Calu3 (cell line): ENCODE data around the gene SPOCK3. TPM values are rescaled to one million over a fixed set of nuclear protein-coding genes. Genes with fewer than 3 reads are reported as not detected.

Experiments used
- BruUV-seq: library from RNA; stranded (reverse); fragments of 400-500 nt; replicated peaks from 2 replicates; lab custom pipeline; 2021; lab: Mats Ljungman, UMichigan
- CTCF ChIA-PET: fragments of 300-600 bp; sonication (Branson Sonifier 250); formaldehyde crosslinking; loops from one replicate; lab custom pipeline; 2022; ENCODE audit warnings: antibody characterized with exemption; lab: Charles Lee
- DNase-seq: peaks from one replicate; pipeline ENCODE4 v3.0.0; 2022
- H3K27ac Mint-ChIP-seq: one replicate; pipeline ENCODE4 v1.8.0; 2022; ENCODE audit warnings: mixed read lengths; ENCODE audit not compliant: unreplicated experiment
- H3K27me3 Mint-ChIP-seq: one replicate; pipeline ENCODE4 v1.8.0; 2022; ENCODE audit warnings: mixed read lengths; ENCODE audit not compliant: unreplicated experiment
- H3K36me3 Mint-ChIP-seq: one replicate; pipeline ENCODE4 v1.8.0; 2022; ENCODE audit warnings: mild to moderate bottlenecking, moderate library complexity, mixed read lengths; ENCODE audit not compliant: insufficient read depth, unreplicated experiment
- H3K4me1 Mint-ChIP-seq: one replicate; pipeline ENCODE4 v1.8.0; 2022; ENCODE audit warnings: mild to moderate bottlenecking, low read depth, mixed read lengths; ENCODE audit not compliant: unreplicated experiment
- H3K4me3 Mint-ChIP-seq: one replicate; pipeline ENCODE4 v1.8.0; 2022; ENCODE audit warnings: mild to moderate bottlenecking, low read depth, moderate library complexity, mixed read lengths; ENCODE audit not compliant: unreplicated experiment
- H3K9me3 Mint-ChIP-seq: one replicate; pipeline ENCODE4 v1.8.0; 2022; ENCODE audit warnings: low read depth, mixed read lengths; ENCODE audit not compliant: unreplicated experiment
- intact Hi-C: fragments of 100-400 bp; cut with micrococcal nuclease; formaldehyde crosslinking; loops from one replicate; pipeline ENCODE4 v1.10.0; 2022; ENCODE audit not compliant: unreplicated experiment
- total RNA-seq: library from RNA; stranded (reverse); gene quantifications from 2 replicates; pipeline ENCODE4 v1.2.3, GENCODE V29; 2022
- TF ChIP-seq, protein P1 (sequence below): fragments of 200-600 bp; IDR thresholded peaks from one replicate; pipeline ENCODE4 v1.8.0; 2022; ENCODE audit warnings: antibody characterized with exemption; ENCODE audit not compliant: unreplicated experiment

Gene SPOCK3
- total RNA-seq, 1 experiment from 2014 or later = 0.31 TPM

DNA sequence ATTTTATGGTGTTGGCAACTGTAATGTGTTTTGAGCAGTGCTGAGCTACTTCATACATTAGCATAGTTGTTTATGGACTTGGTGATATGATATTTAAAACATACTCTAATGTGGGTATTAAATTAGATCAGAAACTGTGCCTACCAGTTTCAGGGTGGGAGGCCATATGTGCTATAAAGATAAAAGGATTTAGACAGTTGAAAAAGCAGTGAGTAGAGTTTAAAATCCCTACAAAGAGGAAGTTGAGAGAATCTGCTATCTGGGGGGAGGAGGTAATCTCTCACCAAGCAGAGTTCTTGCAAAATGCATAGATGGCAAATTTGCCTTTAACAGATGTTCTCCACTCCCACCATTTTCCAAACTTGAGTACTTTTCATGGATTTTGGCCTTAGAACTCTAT is 154.5 kb downstream of the SPOCK3 start:
- BruUV-seq = no TSS peak

DNA sequence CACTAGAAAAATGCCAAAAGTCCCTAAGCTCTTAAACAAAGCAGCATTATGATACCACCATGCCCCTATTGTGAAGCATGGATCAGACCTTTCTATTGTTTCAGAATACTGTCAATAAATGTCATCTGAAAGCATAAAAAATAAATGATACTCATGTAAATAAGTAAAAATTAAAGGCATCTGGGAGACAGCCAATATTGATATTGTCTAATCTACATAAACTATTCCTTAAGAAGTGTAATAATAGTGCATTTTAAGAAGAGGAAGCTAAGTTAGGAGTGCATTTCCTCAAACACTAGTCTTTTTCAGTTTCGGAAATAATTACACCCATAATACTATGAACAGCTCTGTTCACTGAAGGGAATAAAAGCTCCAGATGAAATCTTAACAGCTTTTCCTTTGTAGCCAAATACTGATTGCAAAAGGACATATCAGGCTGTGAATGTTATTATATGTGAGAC is 181.6 kb downstream of the SPOCK3 start:
- intact Hi-C loops = no loop called here
- no peaks in the 10 kb centered on the region for H3K36me3 Mint-ChIP-seq
- H3K4me1 Mint-ChIP-seq = no peaks in the 10 kb centered on the region
- DNase-seq = no peak
- no TSS peak for BruUV-seq
- CTCF ChIA-PET = no interaction called here
- H3K27me3 Mint-ChIP-seq = no peaks in the 10 kb centered on the region
- no peaks in the 10 kb centered on the region for H3K9me3 Mint-ChIP-seq
- TF ChIP-seq, protein P1, sequence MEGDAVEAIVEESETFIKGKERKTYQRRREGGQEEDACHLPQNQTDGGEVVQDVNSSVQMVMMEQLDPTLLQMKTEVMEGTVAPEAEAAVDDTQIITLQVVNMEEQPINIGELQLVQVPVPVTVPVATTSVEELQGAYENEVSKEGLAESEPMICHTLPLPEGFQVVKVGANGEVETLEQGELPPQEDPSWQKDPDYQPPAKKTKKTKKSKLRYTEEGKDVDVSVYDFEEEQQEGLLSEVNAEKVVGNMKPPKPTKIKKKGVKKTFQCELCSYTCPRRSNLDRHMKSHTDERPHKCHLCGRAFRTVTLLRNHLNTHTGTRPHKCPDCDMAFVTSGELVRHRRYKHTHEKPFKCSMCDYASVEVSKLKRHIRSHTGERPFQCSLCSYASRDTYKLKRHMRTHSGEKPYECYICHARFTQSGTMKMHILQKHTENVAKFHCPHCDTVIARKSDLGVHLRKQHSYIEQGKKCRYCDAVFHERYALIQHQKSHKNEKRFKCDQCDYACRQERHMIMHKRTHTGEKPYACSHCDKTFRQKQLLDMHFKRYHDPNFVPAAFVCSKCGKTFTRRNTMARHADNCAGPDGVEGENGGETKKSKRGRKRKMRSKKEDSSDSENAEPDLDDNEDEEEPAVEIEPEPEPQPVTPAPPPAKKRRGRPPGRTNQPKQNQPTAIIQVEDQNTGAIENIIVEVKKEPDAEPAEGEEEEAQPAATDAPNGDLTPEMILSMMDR = no peak
- no peak overlapping the region for H3K4me3 Mint-ChIP-seq
- H3K27ac Mint-ChIP-seq = no peak overlapping the region

More for the DNA sequence above, 154.5 kb downstream of the SPOCK3 start:
- no peak for DNase-seq
- Mint-ChIP-seq H3K36me3 (no peaks in the 10 kb centered on the region), H3K9me3 (no peaks in the 10 kb centered on the region), H3K27ac (no peak overlapping the region), H3K27me3 (no peaks in the 10 kb centered on the region), H3K4me1 (no peaks in the 10 kb centered on the region), H3K4me3 (no peak overlapping the region)
- intact Hi-C loops = no loop called here
- CTCF ChIA-PET = no interaction called here
- TF ChIP-seq, protein P1 = no peak

DNA sequence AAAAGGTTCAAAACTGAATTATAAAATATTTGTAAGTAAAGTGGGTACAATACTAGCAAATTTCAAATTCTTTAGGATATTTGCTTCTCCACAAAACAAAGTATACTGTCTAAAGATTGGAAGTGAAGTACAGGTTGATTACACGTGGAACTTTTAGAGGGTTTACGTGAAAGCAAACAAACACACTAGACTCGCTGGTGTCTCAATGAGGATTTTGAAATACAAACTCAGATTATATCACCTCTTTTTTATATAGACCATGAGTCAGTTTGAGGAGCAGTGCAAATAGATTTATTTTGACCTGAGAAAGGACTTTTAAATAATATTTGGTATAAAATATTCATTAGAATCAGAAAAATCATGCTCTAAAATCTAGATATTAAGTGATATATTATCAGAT is 185.0 kb downstream of the SPOCK3 start:
- no peaks in the 10 kb centered on the region for H3K9me3 Mint-ChIP-seq
- intact Hi-C loops = no loop called here
- no TSS peak for BruUV-seq
- no peaks in the 10 kb centered on the region for H3K27me3 Mint-ChIP-seq
- TF ChIP-seq, protein P1 = no peak
- CTCF ChIA-PET = interaction anchor here (0.6 kb wide), 1 partner anchor 1599 kb away, joined by 4 read pairs; no protein-coding TSS in a partner anchor
- DNase-seq = no peak
- no peak overlapping the region for H3K27ac Mint-ChIP-seq
- no peaks in the 10 kb centered on the region for H3K4me1 Mint-ChIP-seq
- no peak overlapping the region for H3K4me3 Mint-ChIP-seq
- no peaks in the 10 kb centered on the region for H3K36me3 Mint-ChIP-seq

DNA sequence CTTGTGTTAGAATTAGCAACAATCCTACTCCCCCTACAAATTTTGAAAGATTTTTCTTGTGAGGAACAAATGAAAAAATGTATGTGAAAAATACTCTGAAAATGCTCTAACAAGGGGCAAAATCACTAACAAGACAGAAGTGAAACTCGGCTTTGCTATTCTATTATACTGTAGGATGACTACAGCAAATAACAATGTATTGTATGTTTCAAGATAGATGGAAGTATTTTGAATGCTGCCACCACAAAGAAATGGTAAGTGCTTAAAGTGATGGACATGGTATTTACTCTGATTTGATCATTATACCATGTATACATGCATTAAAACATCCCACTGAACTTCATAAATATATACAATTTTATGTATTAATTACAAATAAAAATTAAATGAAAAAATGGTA is 192.8 kb downstream of the SPOCK3 start:
- DNase-seq = no peak
- Mint-ChIP-seq H3K27me3 (no peaks in the 10 kb centered on the region), H3K9me3 (peaks cover 4% of the 10 kb centered on the region), H3K36me3 (no peaks in the 10 kb centered on the region), H3K4me3 (no peak overlapping the region), H3K4me1 (no peaks in the 10 kb centered on the region), H3K27ac (no peak overlapping the region)
- CTCF ChIA-PET = no interaction called here
- intact Hi-C loops = no loop called here
- no TSS peak for BruUV-seq
- TF ChIP-seq, protein P1 = no peak
